Activated T-cell treated with anti-CD3 and anti-CD28 coated beads for 48 hours (primary cell): ENCODE measurements around the gene BARD1.
"Not testable (repeated sequence)": the region's sequence is repeated elsewhere in the genome, so short reads cannot be mapped to it uniquely, and the experiment has no call there.

Experiments used
- DNase-seq: peaks from one replicate; pipeline ENCODE4 v3.0.0-alpha.2; 2020; ENCODE audit warnings: low read depth

Gene BARD1

DNA sequence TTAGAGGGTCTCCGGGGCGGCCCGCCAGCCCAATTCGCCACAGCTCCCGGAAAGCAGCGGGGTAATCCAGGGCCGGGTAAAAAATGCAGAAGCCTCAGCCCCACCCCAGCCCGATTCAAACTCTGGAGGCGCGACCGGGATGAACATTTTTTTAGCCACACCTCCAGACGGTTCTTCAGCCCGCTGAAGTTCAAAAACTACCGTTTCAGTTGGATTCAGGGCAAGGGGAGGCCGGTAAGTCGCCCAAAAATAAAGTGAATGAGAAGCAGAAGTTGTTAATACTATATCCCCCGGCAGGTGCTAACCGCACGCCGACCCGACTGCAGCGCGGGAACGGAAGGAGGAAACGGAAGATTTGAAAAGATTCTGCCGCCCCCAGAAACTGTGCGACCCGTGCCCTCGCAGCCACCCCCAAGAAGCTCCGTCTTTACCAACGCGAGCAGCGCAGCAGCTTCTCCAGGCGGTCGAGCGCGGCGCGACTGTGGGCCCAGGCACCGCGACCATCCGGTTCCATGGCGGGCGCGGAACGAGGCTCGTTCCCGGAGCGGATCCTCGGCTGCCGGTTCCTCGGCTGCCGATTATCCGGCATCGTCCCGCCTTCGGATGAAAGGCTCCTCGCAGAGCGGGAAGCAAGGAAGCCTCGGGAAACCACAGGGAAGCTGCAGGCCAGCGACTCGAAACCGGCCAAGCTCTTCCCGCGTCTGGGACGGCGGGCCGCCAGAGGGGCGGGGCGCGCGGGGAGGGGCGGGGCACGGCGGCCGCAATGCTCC is at the start of gene BARD1:
TSS of gene BARD1 (minus strand) at position 703 of the 770 bp plus-strand sequence. CDS start at position 589, 114 bp downstream.
- peak; percentile 44 for DNase-seq

DNA sequence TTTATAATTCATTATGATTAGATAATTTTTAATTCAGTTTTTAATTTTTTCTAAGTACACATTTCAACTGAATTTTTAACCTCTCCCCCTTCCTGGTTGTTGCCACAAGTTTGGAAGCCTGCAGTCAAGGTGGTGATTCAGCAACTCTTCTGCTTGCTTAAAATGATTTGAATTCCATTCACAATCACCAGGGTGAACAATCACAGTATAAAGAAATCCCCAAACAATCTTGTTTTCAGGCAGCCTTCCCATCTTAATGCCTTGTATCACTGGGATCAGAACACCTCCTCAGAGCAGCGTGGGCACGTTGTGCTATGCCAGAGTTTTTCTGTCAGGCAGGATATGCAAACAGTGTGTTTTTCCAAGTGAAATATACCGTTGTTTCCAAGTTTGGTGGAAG is 46.7 kb upstream of the BARD1 start:
- no peak for DNase-seq

DNA sequence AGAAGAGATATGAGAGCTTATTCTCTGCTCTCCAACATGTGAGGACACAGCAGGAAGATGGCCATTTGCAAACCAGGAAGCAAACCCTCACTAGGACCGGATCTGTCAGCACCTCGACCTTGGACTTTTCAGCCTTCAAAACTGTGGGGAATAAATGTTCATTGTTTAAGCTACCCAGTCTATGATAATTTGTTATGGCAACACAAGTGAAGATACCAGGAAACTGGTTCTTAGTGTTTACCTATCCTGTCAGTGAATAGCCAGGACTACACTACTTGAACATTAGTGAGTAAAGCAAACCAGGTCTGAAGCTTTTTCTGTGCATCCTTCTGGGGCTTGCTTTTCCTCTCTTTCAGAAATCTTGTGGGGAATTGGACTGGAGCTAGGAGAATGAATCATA is 44.4 kb upstream of the BARD1 start:
- no peak for DNase-seq

DNA sequence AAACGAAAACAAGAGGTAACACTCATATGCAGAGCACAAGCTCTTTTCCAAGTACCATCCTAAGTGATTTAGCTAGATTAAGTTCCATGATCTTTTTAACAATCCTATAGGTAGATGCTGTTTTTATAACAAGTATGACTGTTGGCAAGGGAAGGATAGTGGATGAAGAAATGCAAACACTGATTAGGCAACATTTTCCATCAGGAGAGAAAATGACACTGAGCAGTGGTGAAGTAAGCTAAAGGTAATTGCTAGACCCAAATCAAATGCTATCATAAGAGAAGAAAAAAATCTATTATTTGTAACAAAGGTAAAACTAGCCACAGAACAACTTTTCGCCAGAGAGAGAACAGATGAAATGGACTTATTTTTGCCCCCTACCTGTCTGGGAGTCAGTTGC is 34.3 kb upstream of the BARD1 start:
- DNase-seq = no peak

DNA sequence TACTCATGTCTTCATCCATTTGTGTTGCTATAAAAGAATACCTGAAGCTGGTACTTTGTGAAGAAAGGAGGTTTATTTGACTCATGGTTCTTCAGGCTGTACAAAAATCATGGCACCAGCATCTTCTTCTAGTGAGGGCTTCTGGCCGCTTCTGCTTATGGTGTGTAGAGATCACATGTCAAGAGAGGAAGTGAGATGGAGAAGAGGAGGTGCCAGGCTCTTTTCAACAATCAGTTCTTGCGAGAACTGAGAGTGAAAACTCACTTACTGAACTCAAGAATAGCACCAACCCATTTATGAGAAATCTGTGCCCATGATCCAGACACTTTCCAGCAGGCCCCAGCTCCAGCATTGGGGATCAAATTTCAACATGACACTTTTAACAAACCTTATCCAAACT is 30.0 kb upstream of the BARD1 start:
- no peak for DNase-seq

DNA sequence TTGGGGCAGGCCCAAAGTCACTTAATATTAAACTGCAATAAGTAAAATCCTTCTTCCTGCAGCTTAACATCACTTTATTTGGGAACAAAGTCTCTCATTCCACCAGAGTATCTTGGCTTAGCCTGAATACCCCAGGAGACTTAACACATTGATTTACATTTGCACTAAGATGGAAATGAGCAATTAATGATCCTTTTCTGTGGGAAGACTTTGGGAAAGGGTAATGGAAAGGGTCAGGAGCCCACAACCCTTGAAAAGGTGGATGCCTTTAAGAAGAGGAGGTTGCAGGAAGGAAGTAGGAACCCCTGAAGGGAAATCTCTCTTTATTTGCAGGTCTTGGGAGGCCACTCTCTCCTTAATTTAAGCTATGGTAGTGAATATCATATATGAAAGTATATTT is 28.0 kb upstream of the BARD1 start:
- DNase-seq = no peak

DNA sequence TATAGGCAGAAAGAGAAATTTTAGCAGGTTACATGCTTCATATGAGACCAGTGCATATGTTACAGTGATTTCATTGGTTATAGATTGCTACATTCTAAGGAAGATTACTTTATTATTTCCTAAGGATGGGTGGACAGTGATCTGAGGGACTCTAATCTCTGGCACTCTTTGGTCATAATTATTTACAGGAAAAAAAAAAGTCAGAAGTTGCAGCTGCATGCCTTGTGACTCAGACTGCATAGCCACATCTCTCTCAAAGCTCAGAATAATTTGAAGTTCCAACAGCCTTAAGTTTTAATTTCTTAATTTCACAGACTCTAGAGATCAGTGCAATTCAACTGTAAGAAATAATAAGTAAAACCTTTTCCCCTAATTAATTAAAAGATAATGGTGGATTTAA is 27.1 kb upstream of the BARD1 start:
- DNase-seq = no peak

DNA sequence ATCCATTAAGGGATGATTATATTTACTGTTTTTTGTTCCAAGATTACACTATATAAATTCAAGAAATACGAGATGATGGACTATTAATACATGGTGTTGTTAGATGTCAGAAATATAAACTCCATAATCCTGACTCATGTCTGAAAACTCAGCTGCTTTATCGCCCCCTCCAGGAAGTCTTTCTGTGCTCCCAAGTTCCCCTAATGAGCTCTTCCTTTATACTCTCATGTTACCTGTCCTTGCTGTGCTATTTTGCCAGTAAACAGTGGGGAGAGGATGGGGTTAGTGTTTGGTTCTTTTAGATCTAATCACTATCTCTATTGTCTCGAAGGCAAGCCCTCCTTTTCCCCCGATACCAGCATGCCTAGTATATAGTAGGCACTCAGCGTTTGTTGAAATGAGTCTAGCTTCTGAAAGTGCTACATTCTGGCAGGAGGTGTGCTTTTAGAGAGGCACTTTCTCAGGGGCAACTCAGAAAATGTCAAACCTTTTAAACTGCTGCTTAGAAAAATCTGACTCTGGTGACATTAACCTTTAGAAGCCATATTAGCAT is 21.4 kb upstream of the BARD1 start:
- DNase-seq = no peak

DNA sequence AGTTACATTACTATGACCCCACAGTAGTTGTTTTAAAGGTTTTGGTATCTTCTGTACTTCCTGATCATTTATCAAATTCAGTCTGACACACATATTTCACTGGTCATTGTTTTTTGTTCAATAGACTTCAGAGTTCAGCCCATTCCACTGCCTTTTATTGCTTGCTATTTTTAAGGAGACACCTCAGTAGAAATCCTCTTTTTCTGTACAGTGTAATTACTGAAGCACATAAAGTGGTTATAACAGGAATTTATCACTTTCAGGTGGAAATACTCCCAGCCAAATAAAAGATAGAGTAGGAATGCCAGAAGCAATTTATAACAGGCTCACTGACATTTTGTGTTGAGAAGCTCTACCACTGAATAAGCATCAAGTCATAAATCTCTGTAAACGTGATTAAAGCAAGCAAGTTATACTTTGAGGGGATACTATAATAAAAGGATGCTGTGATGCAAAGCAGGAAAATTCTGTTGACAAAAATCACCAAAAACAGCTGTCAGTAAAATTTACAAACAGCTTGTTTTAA is 6.6 kb upstream of the BARD1 start:
- DNase-seq = no peak

DNA sequence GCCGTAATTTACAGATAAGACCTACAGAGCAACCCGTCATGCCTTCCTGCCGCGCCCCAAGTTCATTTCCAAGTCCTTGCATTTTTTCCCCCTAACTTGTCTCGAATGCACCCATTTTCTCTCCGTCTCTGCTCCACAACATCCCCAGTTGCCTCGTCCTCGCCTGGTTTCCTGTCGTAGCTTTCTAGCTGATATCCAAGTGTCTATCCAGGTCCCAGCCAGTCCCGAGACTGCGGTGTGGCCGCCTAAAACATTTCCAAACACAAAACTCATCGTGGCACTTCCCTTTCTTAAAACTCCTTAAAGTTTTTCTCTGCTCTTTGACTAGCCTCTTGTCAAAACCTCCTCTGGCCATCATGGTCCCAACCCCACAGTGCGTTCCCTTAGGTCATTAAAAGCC is 1.2 kb upstream of the BARD1 start:
- DNase-seq = no peak

DNA sequence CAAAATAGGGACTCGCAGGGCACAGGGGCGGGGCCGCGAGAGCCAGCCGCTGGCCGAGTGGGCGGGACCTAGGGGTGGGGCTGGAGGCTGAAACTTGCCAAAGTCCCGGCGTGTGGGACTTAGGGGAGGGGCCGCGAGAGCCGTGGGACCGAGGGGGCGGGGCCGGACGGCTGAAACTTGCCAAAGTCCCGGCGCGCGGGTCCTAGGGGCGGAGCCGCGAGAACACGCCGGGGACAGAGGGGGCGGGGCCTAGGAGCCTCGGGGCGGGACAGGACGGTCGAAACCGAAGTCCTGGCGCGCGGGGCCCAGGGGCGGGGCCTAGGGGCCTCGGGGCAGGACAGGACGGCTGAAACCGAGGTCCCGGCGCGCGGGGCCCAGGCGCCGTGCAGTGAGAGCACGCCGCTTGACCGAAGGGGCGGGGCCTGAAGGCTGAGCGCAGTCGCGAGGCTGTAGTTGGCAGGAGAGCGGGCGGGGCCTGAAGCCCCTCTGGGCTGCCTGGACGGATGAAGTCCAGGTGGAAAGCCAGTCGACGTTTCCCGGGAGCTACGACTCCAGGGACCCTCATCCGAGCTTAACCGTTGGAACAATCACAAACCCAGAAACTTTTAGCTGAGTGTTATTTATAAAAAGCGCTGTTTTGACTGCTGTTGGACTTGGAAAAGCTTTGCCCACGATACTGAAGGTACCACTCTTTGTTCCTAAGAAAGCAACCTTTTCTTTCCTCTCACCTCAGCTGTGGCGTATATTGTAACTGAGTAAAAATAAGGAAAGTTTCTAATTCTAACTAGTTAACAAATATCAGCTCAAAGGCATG is 475 bp upstream of the BARD1 start:
- peak; percentile 100 for DNase-seq

DNA sequence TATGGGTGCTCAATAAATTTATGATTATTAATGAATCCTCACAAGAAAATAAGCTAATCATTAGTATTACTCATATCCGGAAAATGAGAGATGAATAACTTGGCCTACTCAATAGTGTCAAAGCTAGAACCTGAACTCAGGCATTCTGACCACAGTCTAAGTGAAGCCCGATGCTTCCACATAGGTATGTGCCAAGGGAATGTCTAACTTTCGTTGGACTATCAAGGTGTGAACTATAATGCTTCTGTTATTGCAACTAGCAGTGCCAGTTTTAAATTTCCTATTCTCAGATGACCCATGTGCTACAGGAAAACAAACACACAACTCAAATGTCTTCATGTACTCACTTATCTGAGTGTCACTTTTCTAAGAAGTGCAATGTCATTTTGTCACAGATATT is 1.8 kb downstream of the BARD1 start:
- no peak for DNase-seq

DNA sequence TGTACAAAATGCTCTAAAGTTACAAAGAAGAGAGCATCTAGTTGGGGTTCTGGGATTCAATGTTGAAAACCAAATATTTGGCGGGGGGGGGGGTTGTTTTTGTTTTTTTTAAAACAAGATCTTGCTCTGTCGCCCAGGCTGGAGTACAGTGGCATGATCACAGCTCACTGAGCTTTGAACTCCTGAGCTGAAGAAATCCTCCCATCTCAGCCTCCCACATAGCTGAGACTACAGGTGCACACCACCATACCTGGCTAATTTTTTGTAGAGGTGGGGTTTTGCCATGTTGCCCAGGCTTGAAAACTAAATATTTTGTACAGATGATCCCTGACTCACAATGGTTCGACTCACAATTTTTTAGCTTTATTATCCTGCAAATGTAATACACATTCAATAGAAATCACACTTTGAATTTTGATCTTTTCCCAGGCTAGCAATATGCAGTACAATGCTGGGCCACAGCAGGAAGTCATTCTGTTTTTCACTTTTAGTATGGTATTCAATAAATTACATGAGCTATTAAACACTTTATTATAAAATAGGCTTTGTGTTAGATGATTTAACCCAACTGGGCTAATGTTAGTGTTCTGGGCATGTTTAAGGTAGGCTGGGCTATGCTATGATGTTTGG is 7.6 kb downstream of the BARD1 start:
- no peak for DNase-seq

DNA sequence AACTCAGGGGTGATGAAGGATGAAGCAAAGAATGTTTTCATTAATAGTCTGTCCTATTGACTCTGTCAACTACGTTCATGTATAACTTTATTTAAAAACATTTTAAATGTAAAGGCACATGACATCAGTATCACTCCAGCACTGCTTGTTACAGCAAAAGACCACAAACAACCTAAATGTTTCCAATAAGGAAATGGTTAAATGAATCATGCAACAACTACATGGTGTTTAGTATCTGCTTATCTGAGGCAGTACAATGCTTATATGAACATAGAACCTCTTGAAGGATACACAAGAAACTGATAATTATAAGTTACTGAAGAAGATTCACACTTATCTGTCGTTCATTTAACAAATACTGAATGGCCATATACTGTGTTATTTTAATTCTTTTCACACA is 8.4 kb downstream of the BARD1 start:
- no peak for DNase-seq

DNA sequence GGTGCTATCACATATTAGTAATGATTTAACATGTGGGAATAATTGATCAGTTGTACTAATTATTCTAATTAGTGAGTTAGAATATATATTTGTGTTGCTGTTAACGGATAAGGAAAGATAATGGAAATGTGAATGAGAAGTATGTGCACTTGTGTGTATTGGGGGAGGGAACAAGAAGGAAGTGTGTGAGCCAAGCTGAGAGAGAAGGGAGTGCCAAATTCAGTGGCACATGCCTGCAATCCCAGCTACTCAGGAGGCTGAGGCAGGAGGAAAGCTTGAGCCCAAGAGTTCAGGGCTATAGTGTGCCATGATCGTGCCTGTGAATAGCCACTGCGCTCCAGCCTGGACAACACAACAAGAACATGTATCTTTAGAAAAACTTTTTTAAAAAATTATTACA is 9.3 kb downstream of the BARD1 start:
- no peak for DNase-seq

DNA sequence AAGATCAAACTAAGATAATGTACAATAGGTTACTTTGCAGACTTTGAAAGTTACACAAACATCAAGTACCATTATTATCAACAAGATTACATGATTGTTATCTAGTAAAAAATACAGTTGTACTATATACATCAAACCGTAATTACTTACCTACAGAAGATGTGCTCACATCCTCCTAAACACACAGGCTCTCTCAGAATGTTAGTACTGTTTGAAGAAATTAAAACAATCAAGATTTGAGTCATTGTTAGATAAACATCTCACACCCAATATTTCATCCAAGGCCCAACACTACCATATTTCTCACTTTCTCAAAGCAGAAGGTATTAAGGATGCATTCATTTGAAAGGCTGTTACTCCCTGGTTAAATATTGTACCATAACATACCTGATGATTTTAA is 12.6 kb downstream of the BARD1 start:
- no peak for DNase-seq

DNA sequence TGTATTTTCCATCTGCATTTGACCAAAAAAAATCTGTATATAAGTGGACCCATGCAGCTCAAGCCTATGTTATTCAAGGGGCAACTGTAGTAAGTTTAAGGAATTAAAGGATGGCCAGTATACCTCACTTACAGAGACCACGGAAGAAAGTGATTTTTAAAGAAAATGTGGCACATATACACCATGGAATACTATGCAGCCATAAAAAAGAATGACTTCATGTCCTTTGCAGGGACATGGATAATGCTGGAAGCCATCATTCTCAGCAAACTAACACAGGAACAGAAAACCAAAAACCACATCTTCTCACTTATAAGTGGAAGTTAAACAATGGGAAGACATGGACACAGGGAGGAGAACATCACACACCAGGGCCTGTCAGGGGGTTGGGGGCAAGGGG is 26.3 kb downstream of the BARD1 start:
- not testable (repeated sequence) for DNase-seq

DNA sequence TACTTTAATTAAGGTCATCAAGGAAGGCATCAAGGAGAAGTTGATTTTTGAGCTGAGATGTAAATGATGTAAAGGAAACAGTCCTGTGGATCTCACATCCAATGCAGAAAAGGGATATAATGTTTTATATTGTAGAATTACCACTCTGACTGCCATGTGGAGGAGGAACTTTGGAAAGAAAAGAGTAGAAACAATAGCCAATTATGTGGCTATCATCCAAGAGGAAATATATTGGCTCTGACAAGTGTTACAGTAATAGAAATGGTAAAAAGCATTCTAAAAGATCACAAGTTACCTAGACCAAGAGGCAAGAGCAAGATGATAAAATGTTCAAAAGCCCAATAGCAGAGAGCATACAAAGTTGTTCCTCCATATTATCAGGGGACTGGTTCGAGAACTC is 26.8 kb downstream of the BARD1 start:
- DNase-seq = no peak

DNA sequence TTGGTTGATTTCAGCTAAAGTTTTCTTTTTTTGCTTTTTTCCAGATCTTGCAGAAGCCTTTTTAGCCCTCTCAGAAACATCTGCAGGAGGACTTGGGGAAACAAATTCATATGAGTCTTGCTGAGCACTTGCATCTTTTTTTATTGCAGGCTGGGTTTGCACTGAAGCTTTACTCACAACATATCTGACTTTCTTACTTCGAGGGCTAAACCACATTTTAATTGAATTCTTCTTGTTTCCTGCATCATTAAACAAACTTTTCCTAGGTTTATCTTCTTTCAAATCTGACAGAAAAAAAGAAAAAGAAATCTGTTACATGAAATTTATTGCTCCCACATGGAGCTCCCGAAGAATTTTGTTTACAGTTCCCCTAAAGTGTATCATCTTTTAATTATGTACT is 28.3 kb downstream of the BARD1 start:
- DNase-seq = no peak

DNA sequence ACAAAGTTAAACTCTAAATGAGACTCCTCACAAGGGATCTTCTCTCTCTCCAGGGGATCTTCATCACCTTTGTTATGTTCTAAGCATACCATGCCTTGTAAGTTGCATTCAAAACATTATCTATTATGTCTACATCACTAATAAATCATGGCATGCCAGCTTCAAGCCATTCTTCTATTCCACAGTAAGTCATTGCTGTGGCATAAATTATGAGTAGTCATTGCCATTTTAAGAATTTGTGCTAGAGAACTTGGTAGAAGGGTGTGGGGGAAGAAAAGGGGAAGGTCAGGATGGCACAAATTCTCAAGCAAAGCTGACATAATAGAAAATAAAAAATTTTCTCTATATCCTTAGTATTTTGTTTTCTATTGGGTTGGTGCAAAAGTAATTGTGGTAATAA is 33.5 kb downstream of the BARD1 start:
- no peak for DNase-seq

DNA sequence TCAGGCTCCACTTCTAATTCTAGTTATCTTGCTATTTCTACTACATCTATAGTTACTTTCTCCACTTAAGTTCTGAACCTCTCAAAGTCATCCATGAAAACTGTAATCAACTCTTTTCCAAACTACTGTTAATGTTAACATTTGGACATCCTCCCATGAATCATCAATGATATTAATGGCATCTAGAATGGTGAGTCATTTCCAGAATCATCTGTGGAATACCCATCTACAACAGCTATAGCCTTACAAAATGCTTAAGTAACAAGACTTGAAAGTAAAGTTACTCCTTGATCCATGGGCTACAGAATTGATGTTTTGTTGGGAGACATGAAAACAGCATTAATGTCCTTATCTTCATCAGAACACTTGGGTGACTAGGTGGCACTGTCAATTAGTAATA is 35.4 kb downstream of the BARD1 start:
- no peak for DNase-seq

DNA sequence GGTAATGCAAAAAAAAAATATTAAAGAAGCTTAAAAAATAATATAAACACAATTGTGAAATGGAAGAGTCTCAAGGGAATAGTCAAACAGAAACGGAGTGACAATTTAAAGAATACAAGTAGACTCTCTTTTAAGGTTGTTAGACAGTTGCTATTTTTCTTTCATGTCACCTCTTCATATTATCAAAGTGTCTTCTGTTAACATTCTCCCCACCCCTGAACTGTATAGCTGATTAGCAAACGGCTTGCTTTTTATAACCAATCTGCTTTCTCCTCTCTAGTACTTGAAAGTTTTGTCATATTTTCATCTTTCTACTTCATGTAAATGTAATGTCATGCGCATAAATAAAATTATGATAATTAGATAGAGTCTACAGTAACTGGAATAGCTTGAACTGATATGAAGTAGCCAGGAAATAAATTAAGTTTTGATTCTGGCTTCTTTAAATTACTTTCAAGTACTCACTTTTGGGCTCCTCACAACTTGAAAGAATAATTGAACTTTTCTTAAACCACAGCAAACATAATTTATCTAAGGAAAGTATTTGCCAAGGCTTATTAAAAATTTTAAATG is 37.0 kb downstream of the BARD1 start:
- no peak for DNase-seq
